GM12878 (cell line): ENCODE data around the gene HLTF. TPM values are rescaled to one million over a fixed set of nuclear protein-coding genes. Genes with fewer than 3 reads are reported as not detected.

Experiments used
- ATAC-seq: fragments of 200-7000 bp; cut with Tn5 transposase; 3 replicates; pipeline ENCODE4 v1.9.1; 2020; ENCODE audit warnings: mild to moderate bottlenecking, moderate library complexity
- BruUV-seq: library from RNA; stranded (reverse); fragments of 400-500 nt; replicated peaks from 2 replicates; lab custom pipeline; 2021; lab: Mats Ljungman, UMichigan
- CTCF ChIA-PET: fragments of 300-600 bp; sonication (Branson Sonifier 250); formaldehyde crosslinking; extraction: SDS; loops from one replicate; lab custom pipeline; 2021; ENCODE audit warnings: inconsistent platforms; lab: Yijun Ruan, JAX
- POLR2A ChIA-PET: fragments of 350-600 bp; formaldehyde crosslinking; extraction: SDS; loops from one replicate; lab custom pipeline; 2021; ENCODE audit warnings: inconsistent platforms; lab: Charles Lee
- RAD21 ChIA-PET: fragments of 300-600 bp; sonication (Branson Sonifier 250); formaldehyde crosslinking; loops from one replicate; lab custom pipeline; 2023; ENCODE audit warnings: antibody characterized with exemption; ENCODE audit not compliant: unreplicated experiment; lab: Charles Lee
- SMC1A ChIA-PET: fragments of 300-600 bp; sonication (Branson Sonifier 250); formaldehyde crosslinking; loops from one replicate; lab custom pipeline; 2023; ENCODE audit not compliant: unreplicated experiment, uncharacterized antibody; lab: Charles Lee
- DNase-seq: peaks from one replicate; pipeline ENCODE4 v3.0.0-alpha.2; 2011; ENCODE audit warnings: low read depth, low spot score
- FAIRE-seq: peaks from 3 replicates; lab custom pipeline; 2011; peaks lifted over from hg19 to GRCh38; lab: Jason Lieb, UNC
- H2AFZ ChIP-seq: 2 replicates; pipeline ENCODE4 v1.6.0; 2011; ENCODE audit warnings: low read depth, low read length, control low read depth; ENCODE audit not compliant: control insufficient read depth
- H3K27ac ChIP-seq: 2 replicates; pipeline ENCODE4 v1.5.1; 2011; ENCODE audit warnings: control low read depth; ENCODE audit not compliant: control insufficient read depth, insufficient read depth
- H3K27me3 ChIP-seq, 2 experiments: replicated peaks in 1 of 2; 2 replicates each; pipeline versions ENCODE4 v1.6.0 to v1.6.1; 2011; ENCODE audit warnings: low read length in 1 of 2; ENCODE audit not compliant: control insufficient read depth in 2 of 2, insufficient read depth in 2 of 2
- H3K36me3 ChIP-seq, 2 experiments: 2 replicates each; pipeline ENCODE4 v1.5.1; 2011; ENCODE audit warnings: low read length in 1 of 2; ENCODE audit not compliant: control insufficient read depth in 2 of 2, insufficient read depth in 2 of 2
- H3K4me1 ChIP-seq: 2 replicates; pipeline ENCODE4 v1.6.1; 2011; ENCODE audit warnings: mild to moderate bottlenecking, low read length, moderate library complexity, mixed read lengths; ENCODE audit not compliant: control insufficient read depth, insufficient read depth
- H3K4me2 ChIP-seq: 2 replicates; pipeline ENCODE4 v1.6.0; 2011; ENCODE audit warnings: control low read depth; ENCODE audit not compliant: control insufficient read depth, insufficient read depth
- H3K4me3 ChIP-seq: fragments of 200-600 bp; sonication (generic); 2 replicates; pipeline ENCODE4 v1.5.1; 2016
- H3K79me2 ChIP-seq: 2 replicates; pipeline ENCODE4 v1.6.0; 2011; ENCODE audit warnings: low read length; ENCODE audit not compliant: control insufficient read depth, insufficient read depth
- H3K9ac ChIP-seq: 2 replicates; pipeline ENCODE4 v1.8.0; 2011; ENCODE audit warnings: low read length, control low read depth, mixed read lengths; ENCODE audit not compliant: control insufficient read depth, insufficient read depth
- H3K9me3 ChIP-seq: replicated peaks from 3 replicates; pipeline ENCODE4 v1.5.1; 2011; ENCODE audit warnings: mild to moderate bottlenecking, low read length; ENCODE audit not compliant: control insufficient read depth, insufficient read depth
- H4K20me1 ChIP-seq: 2 replicates; pipeline ENCODE4 v1.6.0; 2011; ENCODE audit not compliant: control insufficient read depth, insufficient read depth
- ATF7 ChIP-seq: fragments of 450-650 bp; IDR thresholded peaks from 2 replicates; pipeline ENCODE4 v1.6.1; 2016; ENCODE audit warnings: low read depth, mild to moderate bottlenecking
- BCL11A ChIP-seq: IDR thresholded peaks from 2 replicates; pipeline ENCODE4 v1.6.1; 2011; ENCODE audit warnings: low read depth, low read length
- ESRRA ChIP-seq: IDR thresholded peaks from 2 replicates; pipeline ENCODE4 v1.6.1; 2012; ENCODE audit warnings: mild to moderate bottlenecking, low read length, improper control_type of control experiment
- GATAD2B ChIP-seq: fragments of 450-650 bp; conservative IDR thresholded peaks from 2 replicates; pipeline ENCODE4 v1.6.1; 2017; ENCODE audit warnings: low read depth, mild to moderate bottlenecking, moderate library complexity
- MXI1 ChIP-seq: fragments of 150-350 bp; IDR thresholded peaks from 2 replicates; pipeline ENCODE4 v1.6.1; 2011; ENCODE audit warnings: low read depth, mild to moderate bottlenecking, inconsistent platforms, low read length, improper control_type of control experiment
- NFYB ChIP-seq: IDR thresholded peaks from 2 replicates; pipeline ENCODE4 v1.6.1; 2011; ENCODE audit warnings: low read depth, mild to moderate bottlenecking, low read length, improper control_type of control experiment, moderate library complexity; ENCODE audit not compliant: insufficient read depth
- PAX8 ChIP-seq: fragments of 450-650 bp; IDR thresholded peaks from 2 replicates; pipeline ENCODE4 v1.6.1; 2017; ENCODE audit warnings: mild to moderate bottlenecking, moderate library complexity
- POLR2A ChIP-seq: IDR thresholded peaks from 2 replicates; pipeline ENCODE4 v1.6.1; 2011; ENCODE audit warnings: low read depth, mild to moderate bottlenecking, low read length
- RUNX3 ChIP-seq: IDR thresholded peaks from 2 replicates; pipeline ENCODE4 v1.6.1; 2012; ENCODE audit warnings: low read length, inconsistent platforms
- SMARCA5 ChIP-seq: fragments of 450-650 bp; IDR thresholded peaks from 2 replicates; pipeline ENCODE4 v1.6.1; 2017; ENCODE audit warnings: mild to moderate bottlenecking
- TAF1 ChIP-seq: IDR thresholded peaks from 2 replicates; pipeline ENCODE4 v1.6.1; 2011; ENCODE audit warnings: mild to moderate bottlenecking, low read depth, low read length, borderline replicate concordance
- ZBTB4 ChIP-seq: fragments of 450-650 bp; formaldehyde crosslinking; IDR thresholded peaks from 2 replicates; pipeline ENCODE4 v1.4.0; 2022; ENCODE audit warnings: mild to moderate bottlenecking, moderate library complexity
- ZNF207 ChIP-seq: fragments of 450-650 bp; IDR thresholded peaks from 2 replicates; pipeline ENCODE4 v1.6.1; 2014; ENCODE audit warnings: antibody characterized with exemption, mild to moderate bottlenecking, borderline replicate concordance
- WGBS: methylation state at CpG from one replicate; pipeline ENCODE4 v1.1.6; 2016; ENCODE audit warnings: low lambda C conversion rate; ENCODE audit not compliant: insufficient replicate concordance, insufficient coverage; ENCODE audit errors: missing lambda C conversion rate; 5-methylcytosine and 5-hydroxymethylcytosine counted together
- in situ Hi-C: fragments of 300-500 bp; cut with MboI; formaldehyde crosslinking; loops from 9 replicates; pipeline ENCODE4 v1.14.3; 2018; ENCODE audit warnings: mixed read lengths
- intact Hi-C: fragments of 100-400 bp; cut with micrococcal nuclease; formaldehyde crosslinking; loops from one replicate; pipeline ENCODE4 v1.14.2; 2022; ENCODE audit not compliant: unreplicated experiment
- polyA plus RNA-seq, 11 experiments: library from polyadenylated mRNA; depleted of rRNA in 4 of 11; unstranded in 6 of 11; stranded (reverse) in 5 of 11; fragments of >200 nt; fragmentation: Nextera tagmentation in 4 of 11; fragmentation: Illumina TruSeq in 1 of 11; extraction: Ambion mirVana in 4 of 11; extraction: Trizol in 1 of 11; gene quantifications; 1 replicate in 1 of 11; 2 replicates in 10 of 11; pipeline versions ENCODE4 v1.2.1 to v1.2.3, GENCODE V29; 2011 to 2016; ENCODE audit warnings: inconsistent platforms in 2 of 11, missing spikeins in 2 of 11, low read depth in 1 of 11
- total RNA-seq, 4 experiments: library from RNA; depleted of rRNA in 3 of 4; stranded (reverse); fragments of >200 nt in 3 of 4; fragmentation: Illumina TruSeq in 1 of 4; extraction: Trizol in 1 of 4; gene quantifications; 2 replicates each; pipeline versions ENCODE4 v1.2.1 to v1.2.3, GENCODE V29; 2013 to 2021
- TF ChIP-seq, protein P1 (sequence below): IDR thresholded peaks from 2 replicates; pipeline ENCODE4 v1.6.1; 2011; ENCODE audit warnings: borderline replicate concordance, low read depth, mild to moderate bottlenecking, moderate library complexity, mixed read lengths, low read length; ENCODE audit not compliant: insufficient read depth; ENCODE audit errors: extremely low read length

HLTF gene
- total and polyA plus RNA-seq, 10 of the 15 experiments (the other 5 are each of a cell fraction or from before 2014, with no cell fraction given): 13.7 to 50.4 (median 31.7) TPM

GRCh38 chr3:149044339-149045083, 41.8 kb downstream of the HLTF start:
- no peaks in the 10 kb centered on the region for H3K9me3 ChIP-seq
- POLR2A ChIA-PET: interaction anchor here (1.1 kb wide), 1 partner anchor 51 kb away, joined by 3 read pairs; no protein-coding TSS in a partner anchor
- FAIRE-seq (no peak), DNase-seq (no peak), ATAC-seq (no peak)
- 87% methylated on average over 5 of the region's 5 CpGs for WGBS
- intact Hi-C loops (no loop called here), in situ Hi-C loops (no loop called here)
- no peak overlapping the region for H3K4me2 ChIP-seq
- no peaks in the 10 kb centered on the region for H3K79me2 ChIP-seq
- no peak overlapping the region for H3K4me3 ChIP-seq
- peaks cover 14% of the 10 kb centered on the region; the same call in 1 of the 2 replicates for H3K4me1 ChIP-seq
- H3K27me3 ChIP-seq: no peaks in the 10 kb centered on the region
- BruUV-seq: no TSS peak
- no peak overlapping the region for H2AFZ ChIP-seq
- peaks cover 0 to 8% of the 10 kb centered on the region in 2 experiments; a peak in 1 of 4 replicates for H3K36me3 ChIP-seq
- CTCF ChIA-PET: interaction anchor here (0.8 to 0.9 kb wide), 2 partner anchors 19 to 47 kb away, joined by 3 to 4 read pairs; no protein-coding TSS in a partner anchor
- RAD21 ChIA-PET: interaction anchor here (2.4 kb wide), 1 partner anchor 53 kb away, joined by 8 read pairs; the partner anchor contains the start of gene GYG1
- SMC1A ChIA-PET: interaction anchor here (1.6 to 2.2 kb wide), 4 partner anchors 14 to 51 kb away, joined by 5 to 8 read pairs (median 6); partner anchors contain the start of gene HLTF
- H3K9ac ChIP-seq: no peak overlapping the region
- H4K20me1 ChIP-seq: no peaks in the 10 kb centered on the region
- H3K27ac ChIP-seq: no peak overlapping the region
- TF ChIP-seq NFYB: no peak
- TF ChIP-seq, protein P1, sequence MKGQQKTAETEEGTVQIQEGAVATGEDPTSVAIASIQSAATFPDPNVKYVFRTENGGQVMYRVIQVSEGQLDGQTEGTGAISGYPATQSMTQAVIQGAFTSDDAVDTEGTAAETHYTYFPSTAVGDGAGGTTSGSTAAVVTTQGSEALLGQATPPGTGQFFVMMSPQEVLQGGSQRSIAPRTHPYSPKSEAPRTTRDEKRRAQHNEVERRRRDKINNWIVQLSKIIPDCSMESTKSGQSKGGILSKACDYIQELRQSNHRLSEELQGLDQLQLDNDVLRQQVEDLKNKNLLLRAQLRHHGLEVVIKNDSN: no peak
- no peak for TF ChIP-seq SMARCA5
- no peak for TF ChIP-seq ATF7
- no peak for TF ChIP-seq PAX8
- no peak for TF ChIP-seq BCL11A
- TF ChIP-seq POLR2A: no peak
- TF ChIP-seq ZBTB4: no peak
- no peak for TF ChIP-seq MXI1
- no peak for TF ChIP-seq ZNF207
- TF ChIP-seq GATAD2B: no peak
- TF ChIP-seq RUNX3: no peak
- no peak for TF ChIP-seq TAF1
- no peak for TF ChIP-seq ESRRA
